Stimulated activated CD8-positive, alpha-beta memory T cell treated with anti-CD3 and anti-CD28 coated beads, Interleukin-12 subunit alpha, Interleukin-12 subunit beta, amount 100 ng/mL, for 4 hours (primary cell): ENCODE data around the gene CCDC136.

Source experiments
- DNase-seq: peaks from one replicate; pipeline ENCODE4 v3.0.0-alpha.2; 2020; ENCODE audit warnings: low read depth

Gene CCDC136

GRCh38 chr7:128831994-128832879, 40.5 kb downstream of the CCDC136 start:
- DNase-seq, result no peak

- DNase-seq, result no peak
Observed at GRCh38 chr7:128832880-128833147, 41.0 kb downstream of the CCDC136 start.

- no peak for DNase-seq
Observed at GRCh38 chr7:128833148-128833945, 41.6 kb downstream of the CCDC136 start.

GRCh38 chr7:128833946-128834325, 42.2 kb downstream of the CCDC136 start:
- DNase-seq, result no peak

GRCh38 chr7:128835231-128835751, 43.5 kb downstream of the CCDC136 start:
- DNase-seq, result no peak

GRCh38 chr7:128835790-128836641, 44.2 kb downstream of the CCDC136 start:
- no peak for DNase-seq

GRCh38 chr7:128836729-128837348, 45.1 kb downstream of the CCDC136 start:
- no peak for DNase-seq

GRCh38 chr7:128837521-128837921, 45.8 kb downstream of the CCDC136 start:
- DNase-seq, result no peak

- DNase-seq, result no peak
Observed at GRCh38 chr7:128838109-128838779, 46.5 kb downstream of the CCDC136 start.

- DNase-seq, result no peak
Observed at GRCh38 chr7:128838981-128839731, 47.4 kb downstream of the CCDC136 start.

GRCh38 chr7:128839751-128840177, 48.0 kb downstream of the CCDC136 start:
- no peak for DNase-seq

GRCh38 chr7:128840326-128841170, 48.8 kb downstream of the CCDC136 start:
- DNase-seq, result no peak

- no peak for DNase-seq
Observed at GRCh38 chr7:128841171-128841690, 49.5 kb downstream of the CCDC136 start.

GRCh38 chr7:128841921-128842673, 50.3 kb downstream of the CCDC136 start:
- DNase-seq, result peak; percentile 25

- no peak for DNase-seq
Observed at GRCh38 chr7:128842674-128843641, 51.2 kb downstream of the CCDC136 start.

- no peak for DNase-seq
Observed at GRCh38 chr7:128843938-128844621, 52.3 kb downstream of the CCDC136 start.
